ENCODE data around the gene MYBPH.

The MYBPH gene

DNA sequence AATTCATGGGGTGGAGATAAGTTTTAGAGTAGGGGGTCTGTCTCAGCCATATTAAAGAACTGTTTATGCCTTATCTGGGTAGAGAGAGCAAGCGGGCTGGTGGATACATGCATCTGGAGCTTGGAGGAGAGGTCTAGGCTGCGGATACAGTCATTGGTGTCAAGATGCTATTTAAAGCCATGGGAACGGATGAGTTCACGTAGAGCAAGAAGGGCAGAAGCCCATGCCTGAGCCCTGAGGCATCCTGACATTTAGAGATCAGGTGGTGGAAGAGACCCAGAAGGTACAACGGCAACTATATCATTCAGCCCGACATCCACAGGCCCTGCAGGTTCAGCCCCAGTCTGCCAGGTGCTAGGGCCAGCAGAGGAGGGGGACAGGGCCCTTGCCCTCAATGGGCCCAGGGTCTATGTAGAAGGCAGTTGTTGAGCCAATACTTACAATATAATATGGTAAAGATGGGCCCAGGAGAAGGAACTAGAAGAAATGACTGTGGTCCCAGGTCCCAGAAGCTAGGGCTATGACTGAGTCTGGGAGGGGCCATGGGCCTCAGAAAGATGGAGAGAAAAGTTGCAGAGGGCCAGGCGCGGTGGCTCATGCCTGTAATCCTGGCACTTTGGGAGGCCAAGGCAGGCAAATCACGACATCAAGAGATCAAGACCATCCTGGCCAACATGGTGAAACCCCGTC lies 26.0 kb upstream of the MYBPH start:
- FAIRE-seq (no peak), DNase-seq (ENCODE audit: low spot score) (no peak)

GRCh38 chr1:203200916-203201315 lies 25.3 kb upstream of the MYBPH start:
- DNase-seq (ENCODE audit: low spot score) (no peak), FAIRE-seq (no peak)

- DNase-seq (ENCODE audit: low spot score), result no peak
- no peak for FAIRE-seq
Measured at GRCh38 chr1:203199816-203200571, 24.4 kb upstream of the MYBPH start.

DNA sequence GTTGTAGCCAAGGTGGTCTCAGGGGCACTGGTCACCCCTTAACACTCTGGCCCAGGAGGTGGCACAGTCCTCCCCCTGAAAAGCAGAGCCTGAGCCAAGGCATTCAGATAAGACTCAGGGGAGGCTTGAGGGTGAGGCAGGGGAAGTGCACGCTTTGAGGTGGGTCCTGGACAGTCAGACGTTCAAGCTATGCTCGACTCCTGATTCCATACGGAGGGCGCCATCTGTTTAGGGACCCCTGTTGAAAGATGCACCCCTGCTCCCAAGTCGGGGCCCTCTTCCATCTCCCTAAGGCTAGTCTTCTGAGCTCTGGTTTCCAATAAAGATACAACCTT lies 23.8 kb upstream of the MYBPH start:
- DNase-seq (ENCODE audit: low spot score) (no peak), FAIRE-seq (no peak)

- no peak for FAIRE-seq
- DNase-seq (ENCODE audit: low spot score), result no peak
Measured at GRCh38 chr1:203199002-203199401, 23.4 kb upstream of the MYBPH start.

DNA sequence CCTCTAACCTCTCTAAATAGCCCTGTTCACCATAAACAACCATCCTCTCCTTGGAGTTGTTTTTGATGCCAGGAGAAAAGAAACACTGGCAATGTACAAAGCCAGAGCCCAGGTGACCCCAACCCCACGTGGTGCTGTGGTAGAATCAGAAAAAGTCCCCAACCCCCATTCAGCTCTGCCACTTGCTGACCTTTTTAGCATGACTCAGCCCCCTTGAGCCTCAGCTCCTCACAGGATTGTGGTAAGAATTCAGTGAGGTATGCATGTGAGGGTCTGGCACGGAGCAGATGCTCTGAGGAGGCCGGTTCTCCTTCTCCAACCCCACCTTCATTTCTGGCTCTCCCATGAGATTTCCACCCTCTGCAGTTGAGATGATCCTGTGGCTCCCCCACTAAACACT lies 22.0 kb upstream of the MYBPH start:
- DNase-seq (ENCODE audit: low spot score), result peak; percentile 22
- FAIRE-seq, result no peak

DNA sequence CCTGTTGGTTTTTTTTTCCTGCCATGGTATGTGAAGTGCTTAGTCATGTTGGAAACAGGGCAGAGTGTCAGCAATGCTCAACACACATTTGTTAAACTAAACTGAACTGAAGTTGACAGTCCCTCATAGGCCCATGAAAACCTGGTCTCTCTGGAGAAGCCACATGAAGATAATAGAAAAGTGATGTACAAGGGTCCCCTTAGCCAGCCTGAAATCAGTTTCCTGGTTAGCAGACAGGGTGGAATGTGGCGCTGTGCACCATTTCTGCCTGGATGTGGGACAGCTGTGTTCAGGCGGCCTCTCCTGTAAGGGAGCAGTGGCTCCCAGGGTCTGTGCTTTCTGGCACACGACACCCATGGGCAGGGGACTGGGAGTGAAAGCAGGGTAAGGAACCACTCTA lies 20.7 kb upstream of the MYBPH start:
- FAIRE-seq (no peak), DNase-seq (ENCODE audit: low spot score) (no peak)

DNA sequence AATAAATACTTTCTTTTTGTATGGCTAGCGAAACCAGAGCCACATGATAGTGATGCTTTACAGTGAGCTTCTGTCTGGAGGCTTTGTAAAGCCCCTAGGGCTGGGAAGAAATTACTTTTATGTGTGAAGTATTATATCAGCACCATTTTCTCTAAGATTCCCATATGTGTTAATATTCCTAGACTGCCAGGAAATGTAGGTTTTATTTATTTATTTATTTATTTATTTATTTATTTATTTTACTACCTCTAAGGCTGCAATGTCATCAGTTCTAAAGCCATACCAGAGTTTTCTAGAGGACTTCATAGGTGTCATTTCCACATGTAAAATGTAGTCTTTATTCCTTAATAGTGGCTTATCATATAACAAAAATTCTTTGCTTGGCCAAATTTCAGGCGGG lies 15.3 kb upstream of the MYBPH start:
- no peak for DNase-seq (ENCODE audit: low spot score)
- FAIRE-seq, result no peak

GRCh38 chr1:203189951-203190352 lies 14.3 kb upstream of the MYBPH start:
- FAIRE-seq (no peak), DNase-seq (ENCODE audit: low spot score) (no peak)

DNA sequence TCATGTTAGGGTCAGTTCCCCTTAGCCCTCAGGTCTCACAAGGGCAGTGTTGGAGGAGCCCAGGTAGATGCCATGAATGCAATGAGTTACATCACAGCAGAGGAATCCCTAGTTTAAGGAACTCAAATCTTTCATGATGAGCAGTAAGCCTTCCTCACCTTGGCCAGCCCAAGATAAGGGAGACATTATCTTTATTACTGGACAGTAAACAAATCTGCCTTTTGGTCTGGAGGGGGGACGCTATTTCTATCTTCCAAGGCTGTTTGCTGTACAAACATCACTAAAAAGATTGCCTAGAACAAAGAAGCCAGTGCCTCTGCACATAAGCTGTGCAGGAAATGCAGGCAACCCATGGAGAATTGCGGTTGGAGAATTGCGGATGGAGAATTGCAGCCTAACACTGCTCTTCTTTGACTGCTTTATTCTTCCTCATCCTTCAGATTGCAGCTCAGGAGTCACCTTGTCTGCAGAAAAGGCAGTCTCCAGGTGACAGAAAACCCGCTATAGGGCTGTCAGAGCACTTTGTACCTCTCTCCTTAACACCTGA lies 13.1 kb upstream of the MYBPH start:
- DNase-seq (ENCODE audit: low spot score), result no peak
- FAIRE-seq, result no peak

DNA sequence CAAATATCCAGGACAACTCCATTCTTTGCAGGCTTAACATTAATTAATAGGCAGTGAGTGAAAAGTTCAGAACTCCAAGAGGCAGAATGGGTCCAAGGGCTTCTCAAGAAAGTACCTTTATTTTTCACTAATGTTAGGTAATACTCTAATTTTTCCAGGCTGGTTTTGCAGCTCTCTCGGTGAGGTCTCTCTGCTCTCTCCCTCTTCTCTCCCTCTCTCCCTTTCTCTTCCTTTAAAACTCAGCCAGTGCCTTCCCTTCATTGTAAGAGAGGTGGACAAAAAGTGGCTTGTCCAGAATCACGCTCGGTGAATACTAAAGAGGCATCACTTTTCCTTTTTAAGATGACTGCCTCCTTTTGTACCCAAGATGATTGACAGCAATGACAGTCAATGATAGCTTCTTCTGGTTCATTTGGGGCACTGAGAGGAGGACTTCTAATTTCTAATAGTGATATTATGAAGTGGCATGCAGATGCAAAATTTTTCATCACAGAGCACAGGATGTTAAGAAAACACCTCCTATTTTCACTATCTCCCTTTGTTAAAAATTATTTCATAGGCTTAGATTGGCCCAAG lies 12.2 kb upstream of the MYBPH start:
- no peak for DNase-seq (ENCODE audit: low spot score)
- FAIRE-seq, result no peak

- FAIRE-seq (no peak), DNase-seq (ENCODE audit: low spot score) (no peak)
Measured at GRCh38 chr1:203187304-203187685, 11.7 kb upstream of the MYBPH start.

- FAIRE-seq (no peak), DNase-seq (ENCODE audit: low spot score) (no peak)
Measured at GRCh38 chr1:203186446-203187303, 11.0 kb upstream of the MYBPH start, which contains the start of gene CHI3L1. TSS of gene CHI3L1 (minus strand) at chr1:203186704. CDS start at chr1:203186623, 81 bp downstream.

GRCh38 chr1:203186091-203186445 lies 10.4 kb upstream of the MYBPH start:
- no peak for DNase-seq (ENCODE audit: low spot score)
- FAIRE-seq, result no peak

GRCh38 chr1:203185585-203185984 lies 10.0 kb upstream of the MYBPH start:
- FAIRE-seq (no peak), DNase-seq (ENCODE audit: low spot score) (no peak)

DNA sequence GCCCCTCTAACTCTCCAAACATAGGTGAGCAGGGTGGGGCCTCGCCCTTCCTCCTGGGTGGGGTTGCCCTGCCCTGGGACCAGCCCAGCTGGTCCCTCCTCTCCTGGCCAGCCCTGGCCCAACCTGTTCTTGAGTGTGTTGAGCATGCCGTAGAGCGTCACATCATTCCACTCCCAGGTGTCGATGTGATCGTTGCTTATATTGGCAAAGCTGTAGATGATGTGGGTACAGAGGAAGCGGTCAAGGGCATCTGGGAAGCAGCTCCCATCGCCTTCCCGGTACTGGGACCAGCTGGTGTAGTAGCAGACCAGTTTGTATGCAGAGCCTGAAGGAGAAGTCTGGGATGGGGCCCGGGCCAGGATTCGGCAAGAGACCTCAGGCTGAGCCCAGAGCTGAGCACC lies 9.4 kb upstream of the MYBPH start:
- no peak for FAIRE-seq
- no peak for DNase-seq (ENCODE audit: low spot score)

DNA sequence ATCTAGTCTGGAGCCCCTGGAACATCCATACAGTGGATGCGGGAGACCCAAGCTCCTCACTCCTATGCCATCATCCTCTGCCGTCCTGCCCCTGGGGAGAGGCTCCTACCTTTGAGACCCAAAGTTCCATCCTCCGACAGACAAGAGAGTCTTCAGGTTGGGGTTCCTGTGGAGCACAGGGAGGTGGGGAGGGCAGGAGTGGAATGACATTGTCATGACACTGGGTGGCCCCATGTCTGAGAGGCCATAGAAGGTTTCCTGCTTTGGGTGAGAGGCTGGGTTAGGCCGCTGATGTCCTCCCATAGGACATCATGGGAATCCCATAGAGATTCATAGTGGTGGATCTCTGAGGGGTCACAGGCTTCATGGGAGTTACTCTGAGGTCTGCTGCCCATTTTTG lies 8.8 kb upstream of the MYBPH start:
- DNase-seq (ENCODE audit: low spot score) (no peak), FAIRE-seq (no peak)

DNA sequence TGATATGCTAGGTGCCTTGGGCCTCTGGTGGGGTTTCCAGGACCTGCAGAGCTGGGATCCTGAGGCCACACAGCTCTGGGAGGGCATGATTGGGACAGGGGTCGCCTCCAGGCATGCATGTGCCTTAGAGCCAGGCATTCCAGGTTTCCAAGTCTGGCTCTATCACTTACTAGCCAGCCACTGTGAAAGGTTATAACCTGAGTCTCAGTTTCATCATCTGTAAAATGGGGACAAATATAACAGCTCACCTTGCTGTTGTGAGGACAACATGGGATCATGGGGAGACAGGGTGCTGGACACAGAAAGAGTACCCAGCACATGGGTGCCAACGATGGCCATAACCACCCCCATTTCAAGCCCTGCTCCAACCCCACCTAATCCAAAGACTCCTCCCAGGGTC lies 8.2 kb upstream of the MYBPH start:
- DNase-seq (ENCODE audit: low spot score) (no peak), FAIRE-seq (no peak)

DNA sequence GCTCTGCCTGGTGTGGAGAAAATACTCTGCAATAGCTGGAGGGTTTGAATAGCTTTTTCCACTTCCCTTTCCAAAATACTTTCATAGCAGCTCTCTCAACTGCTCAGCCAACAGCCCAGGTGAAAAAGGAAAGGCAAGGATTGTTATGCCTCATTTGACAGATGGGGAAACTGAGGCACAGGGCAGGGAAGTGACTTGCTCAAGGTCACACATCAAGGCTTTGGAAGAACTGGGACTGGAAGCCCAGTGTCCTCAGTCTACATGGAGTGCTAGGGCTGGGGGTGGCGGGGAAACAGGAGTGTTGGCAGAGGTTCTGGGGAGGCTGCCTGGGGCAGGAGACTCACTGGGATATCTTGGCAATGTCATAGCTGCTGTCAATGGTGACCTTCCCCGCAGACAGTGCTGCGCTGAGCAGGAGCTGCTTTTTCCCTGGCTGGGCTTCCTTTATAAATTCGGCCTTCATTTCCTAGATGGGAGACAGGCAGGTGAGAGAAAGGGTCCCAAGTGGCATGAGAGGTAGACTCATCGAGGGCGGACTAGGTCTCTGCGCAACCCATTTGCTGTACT lies 6.8 kb upstream of the MYBPH start:
- no peak for FAIRE-seq
- DNase-seq (ENCODE audit: low spot score), result no peak

- no peak for FAIRE-seq
Measured at GRCh38 chr1:203181586-203182386, 6.2 kb upstream of the MYBPH start.

More at GRCh38 chr1:203181586-203182386, 6.2 kb upstream of the MYBPH start:
- DNase-seq (ENCODE audit: low spot score), result no peak
